Brain microvascular endothelial cell (primary cell): ENCODE measurements around the gene SCUBE3.

Experiments used
- DNase-seq: peaks from one replicate; pipeline ENCODE4 v3.0.0-alpha.2; 2020
- H3K27ac ChIP-seq: fragments of 250-450 bp; sonication (Bioruptor Pico); 2 replicates; pipeline ENCODE4 v1.5.1; 2020; ENCODE audit warnings: mild to moderate bottlenecking, moderate library complexity
- H3K27me3 ChIP-seq: fragments of 250-450 bp; sonication (Bioruptor Pico); replicated peaks from 2 replicates; pipeline ENCODE4 v1.5.1; 2020; ENCODE audit warnings: mild to moderate bottlenecking
- H3K36me3 ChIP-seq: fragments of 250-450 bp; sonication (Bioruptor Pico); replicated peaks from 2 replicates; pipeline ENCODE4 v1.5.1; 2020; ENCODE audit warnings: mild to moderate bottlenecking
- H3K4me3 ChIP-seq: 2 replicates; pipeline ENCODE4 v1.5.1; 2011; ENCODE audit warnings: low read depth, mild to moderate bottlenecking, control low read depth, low read length, moderate library complexity
- CTCF ChIP-seq: IDR thresholded peaks from 2 replicates; pipeline ENCODE4 v1.5.1; 2011; ENCODE audit warnings: low read depth, mild to moderate bottlenecking, moderate library complexity, low read length, control low read depth, inconsistent platforms; ENCODE audit errors: missing control alignments
- in situ Hi-C: cut with HindIII; loops from 2 replicates; pipeline ENCODE4 v1.10.0; 2017; ENCODE audit warnings: low sequenced_read_pairs, low pct_ligation_motif_present

The SCUBE3 gene

GRCh38 chr6:35194390-35194789 lies 19.4 kb upstream of the SCUBE3 start:
- in situ Hi-C loops = no loop called here
- no peaks in the 10 kb centered on the region for H3K36me3 ChIP-seq
- DNase-seq = no peak
- H3K27ac ChIP-seq = no peak overlapping the region
- no peaks in the 10 kb centered on the region for H3K27me3 ChIP-seq
- H3K4me3 ChIP-seq = no peak overlapping the region
- TF ChIP-seq CTCF = no peak

GRCh38 chr6:35195120-35195780 lies 18.5 kb upstream of the SCUBE3 start:
- no peak for DNase-seq
- H3K4me3 ChIP-seq = no peak overlapping the region
- H3K27ac ChIP-seq = no peak overlapping the region
- in situ Hi-C loops = no loop called here
- no peaks in the 10 kb centered on the region for H3K36me3 ChIP-seq
- no peaks in the 10 kb centered on the region for H3K27me3 ChIP-seq
- TF ChIP-seq CTCF = no peak

GRCh38 chr6:35197196-35197595 lies 16.6 kb upstream of the SCUBE3 start:
- no peak for TF ChIP-seq CTCF
- Histone ChIP-seq H3K4me3 (no peak overlapping the region), H3K27me3 (no peaks in the 10 kb centered on the region), H3K36me3 (no peaks in the 10 kb centered on the region), H3K27ac (no peak overlapping the region)
- DNase-seq = no peak
- in situ Hi-C loops = no loop called here

- no peak overlapping the region for H3K27ac ChIP-seq
- no peaks in the 10 kb centered on the region for H3K27me3 ChIP-seq
- TF ChIP-seq CTCF = no peak
- no peak for DNase-seq
- in situ Hi-C loops = no loop called here
- H3K36me3 ChIP-seq = no peaks in the 10 kb centered on the region
- no peak overlapping the region for H3K4me3 ChIP-seq
These were observed 13.9 kb upstream of the SCUBE3 start for GRCh38 chr6:35199866-35200265.

GRCh38 chr6:35202066-35202546 lies 11.7 kb upstream of the SCUBE3 start:
- no peaks in the 10 kb centered on the region for H3K36me3 ChIP-seq
- in situ Hi-C loops = no loop called here
- no peaks in the 10 kb centered on the region for H3K27me3 ChIP-seq
- H3K27ac ChIP-seq = no peak overlapping the region
- no peak for DNase-seq
- no peak overlapping the region for H3K4me3 ChIP-seq
- TF ChIP-seq CTCF = no peak

- TF ChIP-seq CTCF = no peak
- H3K27me3 ChIP-seq = no peaks in the 10 kb centered on the region
- H3K27ac ChIP-seq = no peak overlapping the region
- in situ Hi-C loops = no loop called here
- no peak overlapping the region for H3K4me3 ChIP-seq
- DNase-seq = no peak
- no peaks in the 10 kb centered on the region for H3K36me3 ChIP-seq
These were observed 10.5 kb upstream of the SCUBE3 start for GRCh38 chr6:35203152-35203670.
